GM12892 (cell line): ENCODE results near the gene SCIN.

Source experiments
- POLR2A ChIP-seq: IDR thresholded peaks from 2 replicates; pipeline ENCODE4 v1.6.1; 2011; ENCODE audit warnings: low read depth, low read length, control low read depth
- POLR2AphosphoS5 ChIP-seq: IDR thresholded peaks from 2 replicates; pipeline ENCODE4 v1.6.1; 2011; ENCODE audit warnings: low read depth, low read length, control low read depth
- TAF1 ChIP-seq: IDR thresholded peaks from 2 replicates; pipeline ENCODE4 v1.6.1; 2011; ENCODE audit warnings: low read depth, mild to moderate bottlenecking, control low read depth, low read length, borderline replicate concordance

DNA sequence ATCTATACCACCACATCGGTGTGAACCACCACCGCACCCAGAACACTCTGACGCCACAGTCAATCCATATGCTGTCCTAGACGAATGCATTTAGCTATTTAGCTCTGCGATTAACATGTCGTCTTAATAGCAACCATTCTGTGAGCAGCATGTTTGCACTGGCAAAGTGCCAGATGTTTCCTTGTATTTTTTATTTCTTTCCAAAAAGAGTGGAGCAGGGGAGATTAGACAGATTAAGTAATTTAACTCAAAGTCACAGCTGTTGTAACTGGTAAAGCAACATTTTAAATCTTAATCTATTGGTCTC lies 59.9 kb downstream of the SCIN start:
- TF ChIP-seq POLR2AphosphoS5: no peak
- no peak for TF ChIP-seq POLR2A
- no peak for TF ChIP-seq TAF1
